PFSK-1 (cell line): Measurements from ENCODE around the gene AGPAT4.

ENCODE experiments used
- FOXP2 ChIP-seq: optimal IDR thresholded peaks from 2 replicates; pipeline ENCODE3; 2011; ENCODE audit warnings: borderline replicate concordance, control low read depth, inconsistent platforms; ENCODE audit not compliant: insufficient read depth; ENCODE audit errors: extremely low read length, extremely low read depth
- POLR2AphosphoS5 ChIP-seq: IDR thresholded peaks from 2 replicates; pipeline ENCODE4 v1.6.1; 2012; ENCODE audit warnings: low read depth, mild to moderate bottlenecking, control low read depth, low read length, moderate library complexity
- REST ChIP-seq, 2 experiments: IDR thresholded peaks; 2 replicates each; pipeline versions ENCODE4 v1.6.1 to v1.8.0; 2011 to 2012; ENCODE audit warnings: low read depth in 2 of 2, low read length in 2 of 2, control low read depth in 1 of 2, inconsistent platforms in 1 of 2, mild to moderate bottlenecking in 1 of 2, moderate library complexity in 1 of 2; ENCODE audit not compliant: insufficient read depth in 1 of 2
- SIN3A ChIP-seq: IDR thresholded peaks from 2 replicates; pipeline ENCODE4 v1.6.1; 2012; ENCODE audit warnings: mild to moderate bottlenecking, low read length, moderate library complexity, borderline replicate concordance; ENCODE audit not compliant: insufficient read depth
- TAF1 ChIP-seq: IDR thresholded peaks from 2 replicates; pipeline ENCODE4 v1.6.1; 2012; ENCODE audit warnings: low read length, control low read depth, borderline replicate concordance; ENCODE audit not compliant: insufficient read depth

AGPAT4 gene

GRCh38 chr6:161198176-161198575 lies 75.7 kb downstream of the AGPAT4 start:
- no peak for TF ChIP-seq POLR2AphosphoS5
- no peak for TF ChIP-seq TAF1
- TF ChIP-seq SIN3A: no peak
- no peak for TF ChIP-seq REST (IDR thresholded peaks at IDR 0.05; ENCODE audit: insufficient read depth in 1 of 2, low read depth in 2 of 2, low read length in 2 of 2)
- TF ChIP-seq FOXP2: no peak

- TF ChIP-seq POLR2AphosphoS5: no peak
- TF ChIP-seq REST (IDR thresholded peaks at IDR 0.05; ENCODE audit: insufficient read depth in 1 of 2, low read depth in 2 of 2, low read length in 2 of 2): no peak
- no peak for TF ChIP-seq TAF1
- no peak for TF ChIP-seq FOXP2
- no peak for TF ChIP-seq SIN3A
Measured at GRCh38 chr6:161195386-161195785, 78.5 kb downstream of the AGPAT4 start.

- TF ChIP-seq TAF1 (no peak), SIN3A (no peak), REST (IDR thresholded peaks at IDR 0.05; ENCODE audit: insufficient read depth in 1 of 2, low read depth in 2 of 2, low read length in 2 of 2) (no peak), POLR2AphosphoS5 (no peak), FOXP2 (no peak)
Measured at GRCh38 chr6:161194374-161194773, 79.5 kb downstream of the AGPAT4 start.

DNA sequence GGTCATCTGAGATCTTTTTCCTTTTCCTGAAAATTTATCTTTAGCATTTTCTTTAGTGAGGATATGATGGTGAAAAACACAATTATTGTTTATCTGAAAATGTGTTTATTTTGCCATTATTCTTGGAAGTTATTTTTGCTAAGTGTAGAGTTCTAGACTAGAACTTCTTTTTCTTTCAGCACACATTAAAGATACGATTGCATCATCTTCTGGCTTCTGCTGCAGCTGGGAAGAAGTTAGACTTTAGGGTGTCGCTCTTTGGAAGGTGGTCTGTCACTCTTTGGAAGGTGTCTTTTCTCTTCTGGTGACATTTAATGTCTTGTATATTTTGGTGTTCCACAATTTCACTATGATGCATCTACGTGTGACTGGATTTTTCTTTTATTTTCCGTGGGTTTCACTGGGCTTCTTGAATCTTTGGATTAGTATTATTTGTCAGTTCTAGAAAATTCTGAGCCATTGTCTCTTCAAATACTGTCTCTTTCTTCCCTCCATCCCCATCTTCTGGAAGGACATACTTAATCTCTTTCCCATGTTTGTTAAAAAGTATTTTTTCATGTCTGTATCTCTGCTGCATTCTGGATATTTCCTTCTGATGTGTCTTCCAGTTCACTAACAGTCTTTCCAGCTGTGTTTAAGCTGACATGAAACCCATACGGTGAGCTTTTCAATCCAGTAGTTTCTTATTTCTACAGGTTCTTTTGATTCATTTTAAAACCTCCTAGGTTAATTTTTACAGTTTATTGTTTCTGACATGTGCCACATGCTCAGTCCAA lies 81.0 kb downstream of the AGPAT4 start:
- TF ChIP-seq REST (IDR thresholded peaks at IDR 0.05; ENCODE audit: insufficient read depth in 1 of 2, low read depth in 2 of 2, low read length in 2 of 2) (no peak), FOXP2 (no peak), SIN3A (no peak), TAF1 (no peak), POLR2AphosphoS5 (no peak)

- TF ChIP-seq TAF1 (no peak), REST (IDR thresholded peaks at IDR 0.05; ENCODE audit: insufficient read depth in 1 of 2, low read depth in 2 of 2, low read length in 2 of 2) (no peak), SIN3A (no peak), FOXP2 (no peak), POLR2AphosphoS5 (no peak)
Measured at GRCh38 chr6:161191671-161192070, 82.2 kb downstream of the AGPAT4 start.
